Epithelial cell of alveolus of lung (primary cell): ENCODE results near the gene PRKCSH. TPM values are rescaled to one million over a fixed set of nuclear protein-coding genes. Genes with fewer than 3 reads are reported as not detected.

Source experiments
- total RNA-seq: library from RNA; depleted of rRNA; stranded (reverse); fragments of >200 nt; gene quantifications from 2 replicates; pipeline ENCODE4 v1.2.1, GENCODE V29; 2015

The PRKCSH gene, protein sequence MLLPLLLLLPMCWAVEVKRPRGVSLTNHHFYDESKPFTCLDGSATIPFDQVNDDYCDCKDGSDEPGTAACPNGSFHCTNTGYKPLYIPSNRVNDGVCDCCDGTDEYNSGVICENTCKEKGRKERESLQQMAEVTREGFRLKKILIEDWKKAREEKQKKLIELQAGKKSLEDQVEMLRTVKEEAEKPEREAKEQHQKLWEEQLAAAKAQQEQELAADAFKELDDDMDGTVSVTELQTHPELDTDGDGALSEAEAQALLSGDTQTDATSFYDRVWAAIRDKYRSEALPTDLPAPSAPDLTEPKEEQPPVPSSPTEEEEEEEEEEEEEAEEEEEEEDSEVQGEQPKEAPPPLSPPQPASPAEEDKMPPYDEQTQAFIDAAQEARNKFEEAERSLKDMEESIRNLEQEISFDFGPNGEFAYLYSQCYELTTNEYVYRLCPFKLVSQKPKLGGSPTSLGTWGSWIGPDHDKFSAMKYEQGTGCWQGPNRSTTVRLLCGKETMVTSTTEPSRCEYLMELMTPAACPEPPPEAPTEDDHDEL
- total RNA-seq = 263 and 309 TPM in 2 replicates

GRCh38 chr19:11435057-11435832, at the start of gene PRKCSH, which contains the start of gene ODAD3:
Gene PRKCSH (plus strand): TSS chr19:11435635. CDS start chr19:11436118, 483 bp downstream.
Gene ODAD3 (minus strand): TSS chr19:11435121. CDS start chr19:11435016, 105 bp downstream.

GRCh38 chr19:11418549-11419506, 16.6 kb upstream of the PRKCSH start, which contains the start of gene RGL3:
Gene RGL3 (minus strand): TSS chr19:11419314. CDS start chr19:11419278, 36 bp downstream.

DNA sequence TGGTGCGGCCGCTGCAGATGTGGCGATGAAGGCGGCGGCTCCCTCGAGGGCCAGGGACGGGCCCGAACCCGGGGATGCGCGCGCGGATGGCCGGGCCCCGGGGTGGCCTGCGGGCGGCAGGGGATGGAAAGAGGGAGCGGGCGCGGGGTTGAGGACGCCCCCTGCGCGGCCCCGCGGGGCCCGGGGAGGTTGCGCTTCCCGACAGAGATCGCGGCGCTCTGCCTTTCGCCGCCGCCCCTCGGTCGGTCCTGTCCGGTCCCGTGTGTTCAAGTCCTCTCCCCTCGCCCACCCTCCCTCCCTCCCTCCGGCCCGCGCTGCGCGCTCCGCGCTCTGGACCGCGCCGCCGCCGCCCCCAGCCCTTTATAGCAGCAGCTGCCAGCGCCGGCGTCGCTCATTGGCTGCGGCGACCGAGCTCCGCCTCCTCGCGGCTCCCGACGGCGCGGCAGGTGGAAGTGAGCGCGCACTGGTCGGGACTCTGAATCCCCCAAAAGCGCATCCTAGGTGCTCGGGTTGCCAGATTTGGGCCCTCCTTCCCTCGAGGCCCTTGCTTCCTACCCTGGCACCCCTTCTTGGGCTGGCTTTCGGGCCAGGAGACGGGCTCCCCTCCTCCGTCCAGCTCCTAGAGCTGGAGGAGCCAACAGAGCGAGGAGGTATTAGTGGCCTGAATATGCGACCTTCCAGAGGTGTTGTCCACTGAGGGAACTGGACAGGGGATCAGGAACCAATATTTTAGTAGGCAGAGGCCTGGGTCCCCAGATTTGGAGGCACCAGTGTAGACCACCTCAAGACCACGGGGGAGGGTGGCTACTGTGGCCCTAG, 45.5 kb downstream of the PRKCSH start, which contains the start of gene ELAVL3:
Gene ELAVL3, minus strand, starts transcription at position 332 of the 819 bp plus-strand sequence. CDS start 438 bp downstream, outside the sequence.

Other genes starting within 250 kb of the PRKCSH start
- 202 and 399 TPM in 2 replicates for gene KANK2, start 238.1 kb upstream of the PRKCSH start, total RNA-seq
- not detected in 2 replicates for gene ANGPTL8, start 196.0 kb upstream of the PRKCSH start, total RNA-seq
- 44.7 and 50.4 TPM in 2 replicates for gene DOCK6, start 173.1 kb upstream of the PRKCSH start, total RNA-seq
- gene TSPAN16, start 139.5 kb upstream of the PRKCSH start, total RNA-seq = not detected in 2 replicates
- gene RAB3D, start 96.0 kb upstream of the PRKCSH start, total RNA-seq = 18.2 and 21.1 TPM in 2 replicates
- gene TMEM205, start 89.4 kb upstream of the PRKCSH start, total RNA-seq = 221 and 282 TPM in 2 replicates
- gene CCDC159, start 89.1 kb upstream of the PRKCSH start, total RNA-seq = 6.2 and 9.4 TPM in 2 replicates
- gene PLPPR2, start 80.2 kb upstream of the PRKCSH start, total RNA-seq = 23.4 and 46.5 TPM in 2 replicates
- gene SWSAP1, start 61.0 kb upstream of the PRKCSH start, total RNA-seq = 1.2 and 4.6 TPM in 2 replicates
- gene EPOR, start 51.3 kb upstream of the PRKCSH start, total RNA-seq = 6.9 and 15.4 TPM in 2 replicates
- gene RGL3, start 16.3 kb upstream of the PRKCSH start, total RNA-seq = under 0.01 and 1.2 TPM in 2 replicates
- gene ODAD3, start 514 bp upstream of the PRKCSH start, total RNA-seq = 0.13 TPM in 1 of 2 replicates, not detected in the other
- gene ELAVL3, start 45.4 kb downstream of the PRKCSH start, total RNA-seq = 0.52 TPM in 1 of 2 replicates, not detected in the other
- 5.2 and 10.1 TPM in 2 replicates for gene ZNF653, start 70.2 kb downstream of the PRKCSH start, total RNA-seq
- gene ECSIT, start 93.5 kb downstream of the PRKCSH start, total RNA-seq = 45.4 and 46.0 TPM in 2 replicates
- 2.6 and 38.0 TPM in 2 replicates for gene CNN1, start 103.2 kb downstream of the PRKCSH start, total RNA-seq
- gene ELOF1, start 123.6 kb downstream of the PRKCSH start, total RNA-seq = 41.0 and 44.6 TPM in 2 replicates
- gene ACP5, start 142.0 kb downstream of the PRKCSH start, total RNA-seq = 1.9 TPM in 1 of 2 replicates, not detected in the other
- 14.7 and 16.5 TPM in 2 replicates for gene ZNF627, start 161.8 kb downstream of the PRKCSH start, total RNA-seq